Cortex of kidney (tissue), 1 donor: ENCODE data around the gene MEMO1.
"Not testable (repeated sequence)": the region's sequence is repeated elsewhere in the genome, so short reads cannot be mapped to it uniquely, and the experiment has no call there.

Source experiments
- DNase-seq: peaks from one replicate; lab custom pipeline; 2025; lab: John Stamatoyannopoulos, UW

Gene MEMO1

GRCh38 chr2:31998731-31999383, 12.0 kb downstream of the MEMO1 start:
- DNase-seq = no peak

GRCh38 chr2:31997653-31998052, 13.2 kb downstream of the MEMO1 start:
- no peak for DNase-seq

GRCh38 chr2:31996571-31997150, 14.1 kb downstream of the MEMO1 start:
- DNase-seq = no peak

GRCh38 chr2:31992934-31993333, 17.9 kb downstream of the MEMO1 start:
- DNase-seq = no peak

- no peak for DNase-seq
Observed at GRCh38 chr2:31992025-31992579, 18.7 kb downstream of the MEMO1 start.

- DNase-seq = no peak
Observed at GRCh38 chr2:31989946-31990345, 20.9 kb downstream of the MEMO1 start.

GRCh38 chr2:31987454-31988220, 23.2 kb downstream of the MEMO1 start:
- no peak for DNase-seq

GRCh38 chr2:31986906-31987305, 23.9 kb downstream of the MEMO1 start:
- no peak for DNase-seq

- DNase-seq = no peak
Observed at GRCh38 chr2:31983762-31984467, 26.9 kb downstream of the MEMO1 start.

GRCh38 chr2:31980674-31981356, 30.0 kb downstream of the MEMO1 start:
- no peak for DNase-seq

- DNase-seq = no peak
Observed at GRCh38 chr2:31979956-31980355, 30.9 kb downstream of the MEMO1 start.

- no peak for DNase-seq
Observed at GRCh38 chr2:31979018-31979417, 31.8 kb downstream of the MEMO1 start.

GRCh38 chr2:31978436-31978835, 32.4 kb downstream of the MEMO1 start:
- no peak for DNase-seq

GRCh38 chr2:31973665-31974064, 37.1 kb downstream of the MEMO1 start:
- no peak for DNase-seq

- DNase-seq = no peak
Observed at GRCh38 chr2:31972059-31972458, 38.7 kb downstream of the MEMO1 start.

GRCh38 chr2:31969178-31969577, 41.6 kb downstream of the MEMO1 start:
- DNase-seq = no peak

GRCh38 chr2:31967790-31968189, 43.0 kb downstream of the MEMO1 start:
- DNase-seq = no peak

GRCh38 chr2:31966402-31966801, 44.4 kb downstream of the MEMO1 start:
- not testable (repeated sequence) for DNase-seq

- DNase-seq = no peak
Observed at GRCh38 chr2:31965094-31965493, 45.7 kb downstream of the MEMO1 start.

GRCh38 chr2:31962757-31963361, 47.9 kb downstream of the MEMO1 start:
- no peak for DNase-seq

GRCh38 chr2:31958140-31958717, 52.6 kb downstream of the MEMO1 start:
- no peak for DNase-seq
